Dermis microvascular lymphatic vessel endothelial cell (primary cell): ENCODE measurements around the gene NTM. TPM values are rescaled to one million over a fixed set of nuclear protein-coding genes. Genes with fewer than 3 reads are reported as not detected.

Experiments
- DNase-seq, 2 donors: peaks; one replicate each; pipeline versions ENCODE4 v3.0.0 to v3.0.0-alpha.2; 2010; ENCODE audit warnings: low read depth in 2 of 2
- total RNA-seq: library from RNA; depleted of rRNA; stranded (reverse); fragments of >200 nt; gene quantifications from 2 replicates; pipeline ENCODE4 v1.2.1, GENCODE V29; 2014

The NTM gene
- total RNA-seq, 1 donor from 2014 or later: under 0.01 TPM

DNA sequence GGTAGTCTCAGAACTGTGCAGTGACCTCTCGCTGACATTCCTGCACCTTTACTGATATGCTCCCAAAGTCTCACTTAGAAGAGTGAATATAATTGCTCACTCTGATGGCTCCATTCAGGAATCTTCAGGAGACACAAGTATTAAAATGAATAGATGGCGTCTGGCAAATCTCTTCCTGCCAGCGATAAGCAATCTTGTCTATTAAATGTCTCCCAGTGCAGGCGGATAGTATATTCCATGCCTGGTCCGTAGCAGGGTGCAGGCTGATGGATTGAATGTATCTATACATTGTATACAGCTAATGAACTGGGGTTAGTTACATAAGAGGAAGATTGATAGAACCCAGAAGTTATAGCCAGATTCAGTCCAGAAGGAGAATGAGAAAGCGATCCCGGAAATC is 575.3 kb downstream of the NTM start:
- no peak for DNase-seq

DNA sequence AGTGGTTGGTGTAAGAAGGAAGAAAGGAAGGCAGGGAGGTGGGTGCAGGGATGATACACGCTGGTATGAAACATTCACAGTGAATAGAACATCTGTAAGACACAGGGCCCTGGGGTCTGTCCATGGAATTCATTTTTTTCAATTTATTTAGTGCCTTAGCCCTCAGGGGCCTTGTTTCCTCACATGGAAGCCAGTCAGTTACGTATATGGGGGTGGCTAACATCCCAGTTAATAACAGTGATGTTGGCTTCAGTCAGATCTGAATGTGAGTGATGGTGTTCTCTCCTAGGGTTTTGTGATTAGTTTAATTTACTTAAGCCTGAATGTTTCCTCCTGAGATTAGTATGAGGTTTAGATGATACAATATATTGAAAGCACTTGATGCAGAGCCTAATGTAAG is 577.1 kb downstream of the NTM start:
- DNase-seq: no peak

DNA sequence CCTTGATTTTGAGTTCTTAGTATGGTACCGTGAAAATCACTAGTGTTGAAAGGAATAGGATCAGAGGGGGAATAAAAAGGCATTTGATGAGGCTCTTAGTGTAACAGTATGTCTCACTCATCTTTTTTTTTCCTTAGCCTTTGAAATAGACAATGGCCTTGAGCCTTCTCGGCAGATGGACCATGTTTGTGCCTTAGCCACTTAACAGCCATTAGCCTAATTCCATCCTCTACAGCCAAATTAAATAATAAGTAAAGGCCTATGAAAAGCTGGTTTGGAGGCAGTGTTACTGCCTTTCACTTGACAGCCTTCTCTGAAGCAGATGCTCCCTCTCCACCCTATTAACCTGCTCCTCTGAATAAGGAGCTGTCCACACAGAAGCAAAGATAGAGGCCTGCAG is 580.7 kb downstream of the NTM start:
- DNase-seq: no peak

DNA sequence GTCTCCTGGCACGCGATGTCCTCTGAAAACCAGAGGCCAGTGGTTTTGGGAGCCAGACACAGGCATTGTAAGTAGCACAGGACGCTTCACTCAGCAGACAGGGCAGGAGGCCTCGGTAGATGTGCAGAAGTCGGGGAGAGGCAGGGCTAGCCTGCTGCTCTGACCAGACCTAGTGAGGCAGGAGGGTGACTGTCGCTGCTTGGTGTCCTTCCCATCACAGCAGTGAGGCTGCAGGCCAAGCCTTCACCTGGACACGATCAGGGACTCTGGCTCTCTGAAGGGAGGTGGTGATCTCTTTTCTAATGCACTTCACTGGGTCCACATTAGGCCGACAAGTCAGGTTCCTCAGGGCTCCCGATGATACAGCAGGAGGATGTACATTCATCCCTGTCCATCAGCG is 583.7 kb downstream of the NTM start:
- no peak for DNase-seq

DNA sequence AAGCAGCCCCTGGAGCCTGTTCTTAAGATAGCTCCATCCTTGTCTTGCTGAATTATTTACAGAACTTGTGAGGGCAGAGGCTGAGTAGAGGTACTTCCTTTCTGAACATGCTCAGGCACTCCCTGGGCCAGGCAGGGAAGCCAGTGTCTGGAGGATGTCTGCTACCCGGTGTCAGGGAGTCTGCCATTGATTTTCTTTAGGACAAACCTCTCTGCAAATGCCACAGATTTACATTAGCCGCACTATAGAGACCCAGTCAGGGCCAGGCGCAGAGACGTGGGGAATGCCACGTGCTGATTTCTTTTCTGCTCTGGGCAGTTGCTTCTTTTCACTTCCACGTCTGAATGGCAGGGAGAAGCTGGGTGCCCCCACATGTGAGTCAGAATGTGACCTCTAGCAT is 585.5 kb downstream of the NTM start:
- DNase-seq: no peak

DNA sequence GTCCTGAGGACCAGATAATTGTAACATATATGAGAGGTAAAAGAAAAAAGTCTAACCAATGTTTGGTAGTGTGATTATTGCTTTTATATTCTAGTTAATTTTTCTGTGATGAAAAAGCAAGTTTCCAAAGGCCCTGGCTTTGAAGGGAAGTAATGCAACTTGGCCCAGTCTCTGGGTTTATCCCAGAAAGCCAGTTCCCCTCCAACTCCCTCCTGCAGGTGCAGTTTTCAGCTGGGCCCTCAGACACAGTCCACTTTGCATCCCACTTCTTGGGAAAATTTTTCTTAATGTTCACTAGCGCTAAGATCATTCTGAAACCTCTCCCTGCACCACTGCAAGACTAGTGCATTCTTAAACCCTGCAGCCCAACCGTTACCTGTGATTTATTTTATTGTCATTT is 586.8 kb downstream of the NTM start:
- no peak for DNase-seq

DNA sequence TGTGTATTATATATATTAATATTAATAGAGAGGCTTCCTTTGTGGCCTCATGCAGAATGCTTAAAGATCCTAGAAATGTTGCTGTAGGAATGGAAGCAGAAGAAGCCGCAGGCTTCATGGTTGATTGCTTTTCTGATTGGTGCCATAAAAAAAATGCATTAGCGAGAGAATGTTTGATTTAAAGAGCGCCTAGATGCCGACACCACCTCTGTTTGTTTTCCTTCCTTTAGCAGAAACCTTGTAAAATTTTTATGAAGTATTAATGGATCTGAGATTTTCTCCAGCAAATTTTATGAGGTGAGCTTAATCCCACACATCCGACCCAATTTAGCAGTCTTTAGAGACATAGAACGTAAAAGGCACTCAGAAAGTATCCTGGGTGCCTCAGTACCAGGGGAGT is 587.5 kb downstream of the NTM start:
- DNase-seq: no peak

DNA sequence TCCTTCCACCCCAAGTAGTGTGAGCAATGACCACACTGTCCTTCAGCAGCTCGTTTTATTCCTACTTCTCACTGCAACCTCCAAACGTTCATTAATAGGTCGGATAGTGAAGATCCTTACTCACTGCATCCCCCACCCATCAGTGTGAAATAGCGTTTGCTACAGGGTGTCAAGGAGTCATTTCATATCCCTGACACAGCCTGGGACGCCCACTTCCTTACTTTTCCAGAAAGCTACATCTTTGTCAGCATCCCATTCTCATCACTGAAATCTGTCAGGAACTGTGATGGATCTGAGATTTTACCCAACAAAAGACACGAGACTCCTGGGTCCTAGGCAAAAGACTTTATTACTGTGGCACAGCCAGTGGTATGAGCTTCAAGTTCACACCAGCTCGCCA is 592.4 kb downstream of the NTM start:
- no peak for DNase-seq

DNA sequence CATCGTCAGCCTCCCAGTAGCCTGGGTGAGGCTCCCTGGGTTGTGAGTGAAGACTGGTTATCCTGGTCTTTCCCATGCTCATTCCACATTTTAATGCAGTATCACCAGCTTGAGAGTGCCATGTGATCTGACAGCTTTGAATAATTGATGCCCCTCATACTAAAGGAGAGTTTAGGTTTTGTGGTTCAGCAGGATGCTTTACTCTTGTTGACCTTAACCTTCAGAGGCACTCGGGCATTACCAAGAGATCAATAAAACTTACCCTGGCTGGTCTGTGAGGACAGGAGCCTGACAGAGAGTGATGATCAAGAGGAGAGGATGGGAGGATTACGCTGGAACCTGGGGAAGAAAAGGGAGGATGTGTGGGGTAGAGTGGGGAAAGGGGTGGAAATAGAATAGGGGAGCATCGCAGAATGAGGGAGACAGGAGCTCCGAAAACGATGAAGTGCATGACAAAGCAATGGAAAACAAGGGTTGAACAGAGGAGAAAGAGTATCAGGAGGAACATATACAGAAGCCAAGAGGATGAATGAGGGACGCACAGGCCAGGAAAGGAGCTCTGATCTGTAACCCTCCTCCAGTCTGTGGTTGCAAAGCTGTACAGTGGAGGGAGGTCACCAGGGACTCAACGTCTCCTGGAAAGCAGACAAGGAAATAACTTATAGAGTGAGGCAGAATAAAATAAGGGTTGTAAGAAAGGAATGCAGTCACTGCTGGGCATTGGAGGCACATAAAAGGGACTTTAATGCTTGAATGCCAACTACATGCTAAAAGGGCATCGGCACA is 594.5 kb downstream of the NTM start:
- no peak for DNase-seq

DNA sequence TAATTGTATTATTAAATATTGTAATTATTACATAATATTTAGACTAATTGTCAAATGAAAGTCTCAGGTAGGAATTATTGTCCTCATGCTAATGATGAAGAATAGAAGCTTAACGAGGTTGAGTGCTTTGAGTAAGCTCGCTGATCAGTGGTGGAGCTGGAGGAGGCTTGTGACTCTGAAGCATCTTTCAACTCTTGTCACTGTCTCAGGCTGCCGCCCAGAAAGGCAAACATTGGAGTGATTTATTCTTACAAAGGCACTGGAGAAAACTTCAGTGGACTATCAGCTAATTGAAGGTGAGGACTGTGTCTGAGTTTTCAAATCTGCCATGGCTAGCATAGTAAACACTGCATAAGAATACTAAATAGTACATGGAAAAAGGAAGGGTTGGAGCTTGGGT is 595.1 kb downstream of the NTM start:
- DNase-seq: no peak

DNA sequence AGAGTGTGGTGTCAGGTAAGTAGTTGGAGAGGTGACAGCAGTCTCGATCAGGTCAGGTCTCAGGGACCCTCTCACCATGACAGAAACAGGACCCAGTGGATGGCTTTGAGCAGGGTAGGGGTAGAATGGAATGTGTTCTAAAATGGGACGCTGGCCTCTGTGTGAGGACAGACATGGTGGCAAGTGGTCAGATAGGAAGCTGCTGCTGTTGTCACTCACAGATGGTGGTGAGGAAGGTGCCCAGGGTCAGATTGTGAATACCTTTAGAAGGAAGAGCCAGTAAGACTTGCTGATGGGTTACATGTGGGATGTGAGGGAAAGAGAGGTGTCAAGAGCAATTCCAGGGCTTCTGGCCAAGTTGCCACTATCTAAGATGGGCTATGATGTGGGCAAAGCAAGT is 596.3 kb downstream of the NTM start:
- DNase-seq: no peak

DNA sequence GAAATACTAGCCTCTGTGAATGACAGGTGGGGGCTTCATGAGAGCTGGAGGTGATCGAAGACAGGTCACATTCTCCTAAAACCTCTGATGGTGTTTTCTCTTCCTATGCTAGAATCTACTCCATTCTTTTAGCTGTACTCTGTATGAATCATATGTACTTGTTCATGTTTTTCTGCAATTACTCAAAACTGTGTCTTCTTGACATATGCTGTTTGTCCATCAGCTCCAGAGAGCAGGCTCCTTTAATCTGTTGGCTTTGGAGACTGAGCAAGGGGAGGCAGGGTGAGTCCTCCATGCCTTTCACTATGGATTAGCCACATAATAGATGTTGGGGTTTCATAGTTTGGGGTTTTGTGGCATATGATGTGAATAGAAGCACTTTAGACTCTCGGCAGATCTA is 598.8 kb downstream of the NTM start:
- no peak for DNase-seq

DNA sequence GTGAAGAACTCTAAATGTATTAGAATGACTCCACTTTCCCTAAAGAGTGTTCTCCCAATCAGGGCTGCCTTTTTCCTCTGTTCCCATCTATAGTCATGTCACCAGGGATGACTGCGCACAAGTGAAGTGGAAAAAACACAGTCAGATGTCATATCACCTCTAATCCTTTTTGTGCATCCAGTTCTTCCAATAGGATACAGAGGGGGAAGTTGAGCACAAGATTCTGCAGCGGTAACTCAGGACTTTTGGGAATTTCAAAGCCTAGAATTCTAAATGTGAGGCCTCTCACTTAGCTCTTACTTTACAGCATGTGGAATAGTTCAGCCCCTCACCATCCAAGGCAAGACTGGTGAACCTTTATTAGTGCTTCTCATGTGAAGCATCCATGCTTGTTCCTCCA is 602.6 kb downstream of the NTM start:
- DNase-seq: no peak

DNA sequence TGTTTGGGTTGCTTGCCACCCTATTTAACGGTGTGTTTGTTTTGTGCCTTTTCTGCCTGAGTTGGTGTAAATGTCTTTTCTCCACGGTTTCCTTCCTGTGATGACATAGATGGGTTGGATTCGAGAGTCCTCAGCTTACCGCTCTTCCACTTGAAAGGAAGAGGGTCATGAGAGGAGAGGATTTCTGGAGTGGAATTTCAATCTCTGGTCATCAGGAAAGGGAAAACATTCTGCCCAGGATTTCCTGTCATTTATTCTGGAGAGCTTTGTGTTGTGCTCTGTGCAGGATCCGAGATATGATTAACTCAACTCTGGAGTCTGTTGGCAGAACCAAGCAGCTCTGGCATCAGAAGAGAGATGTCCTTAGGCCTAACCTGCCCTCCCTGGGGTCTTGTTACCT is 605.2 kb downstream of the NTM start:
- DNase-seq: no peak

DNA sequence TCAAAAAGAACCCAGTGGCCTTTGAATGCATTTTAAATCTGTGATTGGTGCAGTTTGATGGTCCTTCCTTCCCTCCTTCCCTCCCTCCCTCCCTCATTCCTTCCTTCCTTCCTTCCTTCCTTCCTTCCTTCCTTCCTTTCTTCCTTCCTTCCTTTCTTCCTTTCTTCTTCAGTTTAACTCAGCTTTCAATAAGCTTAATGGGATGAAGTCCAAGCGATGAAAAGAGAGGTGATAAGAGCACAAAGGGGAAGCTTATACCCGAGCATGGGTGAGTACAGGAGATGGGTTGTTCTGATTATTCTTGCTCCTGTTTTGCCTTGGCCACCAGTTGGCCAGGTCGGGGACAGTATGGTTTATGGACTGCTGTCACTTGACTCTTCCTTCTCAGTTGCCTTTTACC is 605.6 kb downstream of the NTM start:
- no peak for DNase-seq

DNA sequence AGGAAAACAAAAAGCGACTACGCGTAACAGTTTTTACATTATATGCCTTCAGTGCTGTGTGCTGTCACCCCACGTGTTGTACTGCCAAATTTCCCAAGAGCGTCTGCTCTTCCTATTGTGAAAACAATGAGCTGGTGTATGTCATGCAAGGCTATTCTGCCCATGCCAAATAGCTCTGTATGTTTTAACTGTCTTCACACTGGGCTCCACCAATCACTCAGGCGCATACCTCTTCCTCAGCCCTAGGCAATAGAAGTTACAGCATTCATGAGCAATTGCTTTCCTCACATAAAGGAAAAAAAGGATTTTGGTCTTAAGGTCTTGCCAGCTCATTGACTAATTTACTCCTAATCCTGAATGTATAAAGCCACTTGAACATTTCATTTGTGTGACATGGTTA is 606.8 kb downstream of the NTM start:
- DNase-seq: no peak

DNA sequence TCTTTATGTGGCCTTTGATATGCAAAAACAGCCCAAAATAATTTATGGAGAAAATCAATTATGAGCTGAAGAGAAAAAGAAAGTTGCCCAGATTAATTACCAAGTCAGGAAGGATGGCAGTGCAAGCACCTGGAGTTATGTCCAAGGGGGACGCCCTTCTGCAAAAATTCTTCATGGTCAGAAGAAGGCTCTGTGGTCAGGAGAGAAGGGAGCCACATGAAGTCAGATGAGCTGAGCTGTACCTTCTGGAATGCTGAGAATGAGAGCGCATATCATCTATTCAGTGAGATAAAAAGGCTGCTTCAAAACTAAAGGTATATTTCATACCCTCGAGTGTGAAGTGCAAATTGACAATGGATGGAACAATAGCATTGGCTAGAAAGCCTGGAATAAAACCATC is 607.4 kb downstream of the NTM start:
- DNase-seq: no peak

DNA sequence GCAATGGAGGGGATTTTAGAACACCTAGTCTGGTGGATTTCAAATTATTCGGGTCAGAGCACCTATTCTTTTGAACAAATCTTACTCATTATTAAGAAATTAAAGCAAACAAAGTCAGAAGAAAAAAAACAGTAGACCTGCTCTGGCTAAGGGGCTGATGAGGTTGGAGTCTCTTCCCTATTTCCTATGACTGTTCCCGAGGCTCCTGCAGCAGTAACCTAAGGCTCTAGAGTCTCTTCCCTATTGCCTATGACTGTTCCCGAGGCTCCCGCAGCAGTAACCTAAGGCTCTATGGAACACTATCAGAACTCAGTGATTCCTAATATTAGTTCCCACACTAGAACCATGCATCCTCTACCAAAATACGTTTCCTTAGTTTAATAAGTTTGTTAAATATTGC is 607.9 kb downstream of the NTM start:
- DNase-seq: no peak

DNA sequence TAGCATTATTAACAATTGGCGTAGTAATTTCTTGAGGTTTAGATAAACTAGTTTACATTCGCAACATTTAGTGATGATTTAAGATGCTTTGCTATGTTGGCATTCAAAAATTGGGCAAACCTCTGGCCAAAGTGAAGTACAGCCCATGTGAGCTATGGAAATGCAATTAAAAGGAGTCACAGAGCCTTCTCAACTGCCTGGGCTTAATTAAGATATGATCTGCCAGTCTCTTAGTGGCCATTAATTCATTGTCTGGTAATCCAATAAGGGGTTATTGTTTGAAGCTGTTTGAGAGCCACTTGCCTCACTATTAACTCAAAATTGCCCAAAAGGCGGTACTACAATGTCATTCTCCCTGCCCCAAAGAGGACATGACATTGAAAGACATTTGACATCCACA is 608.9 kb downstream of the NTM start:
- DNase-seq: no peak

DNA sequence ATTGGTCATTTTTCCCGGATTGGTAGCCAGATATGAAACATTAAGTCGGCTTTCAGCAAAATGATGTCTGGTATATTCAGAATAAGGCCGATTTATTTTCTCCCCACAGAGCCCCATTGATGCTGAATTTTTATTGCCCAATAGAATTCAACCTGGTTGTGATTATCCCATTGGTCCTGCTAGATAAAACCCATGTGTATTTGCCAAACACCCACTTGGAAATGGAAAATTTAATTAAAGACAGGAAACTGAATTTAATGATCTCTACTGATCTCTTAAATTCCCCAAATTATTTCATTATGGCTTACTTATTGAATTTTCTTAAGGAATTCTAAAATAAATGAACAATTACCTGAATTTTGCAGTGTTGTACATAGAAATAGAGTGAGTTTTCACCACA is 609.8 kb downstream of the NTM start:
- no peak for DNase-seq

DNA sequence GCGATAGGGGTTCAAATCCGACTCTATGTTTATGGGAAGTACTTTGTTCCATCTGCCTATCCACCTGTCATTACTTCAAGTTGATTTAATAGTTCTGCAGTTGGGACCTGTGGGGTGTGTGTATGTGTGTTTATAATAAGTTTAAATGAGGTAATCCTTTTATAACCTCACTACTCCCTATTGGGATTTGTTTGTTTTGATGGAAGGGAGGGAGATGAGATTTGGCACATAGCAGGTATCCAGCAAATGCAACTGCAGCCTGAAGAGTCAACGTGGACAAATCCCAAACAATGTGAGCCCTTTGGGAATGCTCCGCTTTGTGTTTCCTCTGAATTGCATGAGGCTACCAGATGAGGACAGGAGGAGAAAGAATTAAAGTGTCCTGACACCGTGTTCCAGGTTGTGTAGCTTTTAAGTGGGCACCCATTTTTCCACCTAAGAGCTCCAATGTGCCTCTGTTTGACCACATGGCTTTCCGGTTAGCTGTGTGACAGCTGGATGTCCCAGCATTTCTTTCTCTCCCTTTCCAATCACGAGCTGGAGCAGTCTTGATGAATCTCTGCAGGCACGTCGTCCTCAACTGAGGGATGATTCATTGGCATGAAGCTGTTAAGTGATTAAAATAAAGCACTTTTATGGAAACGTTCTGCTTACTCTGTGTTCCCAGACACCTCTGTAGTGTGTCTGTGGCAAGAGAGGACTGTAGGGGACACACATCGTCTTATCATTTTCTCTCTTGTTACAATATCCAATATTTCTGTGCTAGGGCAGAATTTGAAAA is 610.7 kb downstream of the NTM start:
- no peak for DNase-seq

DNA sequence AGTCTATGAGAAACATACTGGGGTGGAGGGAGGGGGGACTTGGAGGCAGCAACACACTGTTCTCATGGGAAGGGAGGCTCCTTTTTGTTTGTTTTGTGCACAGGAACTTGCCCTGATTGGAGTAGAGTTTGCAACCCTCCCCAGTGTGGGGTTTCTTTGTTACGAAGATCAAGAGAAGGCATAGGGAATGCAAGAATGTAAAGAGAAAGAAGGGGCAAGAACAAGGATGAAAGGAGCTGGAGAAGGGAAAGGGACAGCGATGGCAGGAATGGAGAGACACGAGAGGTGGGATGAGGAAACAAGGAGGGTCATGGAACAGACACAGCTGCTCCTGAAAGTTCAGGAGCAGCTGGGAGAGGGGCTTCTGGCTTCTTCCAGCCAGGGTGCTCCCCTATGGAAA is 611.7 kb downstream of the NTM start:
- DNase-seq: no peak

DNA sequence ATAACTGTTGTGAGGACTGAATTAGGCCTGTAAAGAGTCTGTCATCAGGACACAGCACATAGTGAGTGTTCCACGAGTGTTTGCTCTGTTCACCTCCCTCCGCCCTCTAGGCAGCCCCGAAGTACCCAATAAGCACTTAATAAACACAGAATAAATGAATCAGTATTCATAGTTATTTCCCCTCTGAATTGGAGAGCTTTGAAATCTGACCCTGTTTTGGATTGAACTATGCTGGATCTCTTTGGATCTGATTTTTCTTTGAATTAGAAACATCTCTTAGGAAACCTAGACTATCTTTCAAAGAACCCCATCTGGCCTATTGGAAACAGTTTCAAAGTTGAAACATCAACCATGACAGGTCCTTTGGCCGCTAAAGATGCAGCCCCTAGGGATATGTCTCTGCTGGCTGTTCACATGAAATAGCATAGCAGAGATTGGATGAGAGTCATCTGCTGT is 615.5 kb downstream of the NTM start:
- no peak for DNase-seq
